ENCODE data around the gene NHSL1.

DNA sequence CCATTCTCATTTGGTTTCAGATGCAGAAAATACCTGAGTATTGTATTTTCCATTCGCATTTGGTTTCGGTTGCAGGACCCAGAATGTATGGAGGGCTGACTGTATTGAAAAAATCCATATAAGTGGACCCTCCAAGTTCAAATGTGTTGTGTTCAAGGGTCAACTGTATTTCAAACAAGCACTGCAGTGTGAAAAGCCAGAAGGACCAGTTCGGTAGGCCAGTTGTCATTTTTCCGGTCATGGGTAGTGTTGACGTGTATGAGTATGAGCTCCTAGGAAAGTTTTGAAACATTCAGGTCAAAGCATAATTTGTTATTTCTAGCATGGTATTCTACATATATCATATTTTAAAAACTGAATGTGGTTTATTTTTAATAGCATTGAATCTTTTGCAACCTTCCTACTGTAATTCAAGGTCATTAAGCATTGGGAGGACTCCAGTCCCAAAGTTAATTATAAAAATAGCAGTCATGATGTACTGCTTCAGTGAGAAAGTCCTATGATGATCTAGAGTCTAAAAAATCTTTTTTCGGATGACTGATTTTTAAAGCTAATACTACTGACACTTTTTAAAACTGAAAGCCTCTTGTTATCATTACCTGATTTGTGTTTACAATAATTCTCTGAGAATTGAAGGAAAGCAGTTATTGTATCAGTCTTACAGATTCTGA is 18.9 kb downstream of the NHSL1 start:
- TF ChIP-seq, protein P1, sequence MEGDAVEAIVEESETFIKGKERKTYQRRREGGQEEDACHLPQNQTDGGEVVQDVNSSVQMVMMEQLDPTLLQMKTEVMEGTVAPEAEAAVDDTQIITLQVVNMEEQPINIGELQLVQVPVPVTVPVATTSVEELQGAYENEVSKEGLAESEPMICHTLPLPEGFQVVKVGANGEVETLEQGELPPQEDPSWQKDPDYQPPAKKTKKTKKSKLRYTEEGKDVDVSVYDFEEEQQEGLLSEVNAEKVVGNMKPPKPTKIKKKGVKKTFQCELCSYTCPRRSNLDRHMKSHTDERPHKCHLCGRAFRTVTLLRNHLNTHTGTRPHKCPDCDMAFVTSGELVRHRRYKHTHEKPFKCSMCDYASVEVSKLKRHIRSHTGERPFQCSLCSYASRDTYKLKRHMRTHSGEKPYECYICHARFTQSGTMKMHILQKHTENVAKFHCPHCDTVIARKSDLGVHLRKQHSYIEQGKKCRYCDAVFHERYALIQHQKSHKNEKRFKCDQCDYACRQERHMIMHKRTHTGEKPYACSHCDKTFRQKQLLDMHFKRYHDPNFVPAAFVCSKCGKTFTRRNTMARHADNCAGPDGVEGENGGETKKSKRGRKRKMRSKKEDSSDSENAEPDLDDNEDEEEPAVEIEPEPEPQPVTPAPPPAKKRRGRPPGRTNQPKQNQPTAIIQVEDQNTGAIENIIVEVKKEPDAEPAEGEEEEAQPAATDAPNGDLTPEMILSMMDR (IDR thresholded peaks at IDR 0.05; ENCODE audit: borderline replicate concordance, extremely low read depth, low read length, poor library complexity, severe bottlenecking) = no peak
- TF ChIP-seq EZH2 (IDR thresholded peaks at IDR 0.05; ENCODE audit: borderline replicate concordance, low read depth, low read length, severe bottlenecking) = no peak
